22Rv1 (cell line): ENCODE results near the gene SPATA31C1.

Experiments
- H3K27ac ChIP-seq: fragments of 450-650 bp; 2 replicates; pipeline ENCODE4 v1.5.1; 2017
- ZFX ChIP-seq: fragments of 450-650 bp; IDR thresholded peaks from 2 replicates; pipeline ENCODE4 v1.6.1; 2017; ENCODE audit warnings: antibody characterized with exemption, borderline replicate concordance
- TF ChIP-seq, protein P1 (sequence below): fragments of 450-650 bp; IDR thresholded peaks from 2 replicates; pipeline ENCODE4 v1.5.1; 2017; ENCODE audit warnings: mild to moderate bottlenecking

Gene SPATA31C1

DNA sequence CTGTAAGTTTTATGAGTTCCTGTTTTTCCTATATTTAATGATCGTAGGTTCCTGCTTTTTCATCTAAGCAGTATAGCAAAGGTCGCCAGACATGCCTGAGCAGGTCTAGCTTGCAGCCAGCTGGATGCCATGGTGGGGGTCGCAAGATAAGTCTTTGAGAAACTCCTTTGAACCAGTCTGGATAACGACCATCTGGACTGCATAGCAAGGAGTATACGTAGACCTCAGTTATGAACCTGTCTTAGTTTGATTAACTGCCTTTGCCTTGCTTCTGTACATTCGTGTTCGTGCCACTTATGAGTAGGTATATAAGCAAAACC is 43.5 kb upstream of the SPATA31C1 start:
- no peak overlapping the region for H3K27ac ChIP-seq
- no peak for TF ChIP-seq ZFX
- TF ChIP-seq, protein P1, sequence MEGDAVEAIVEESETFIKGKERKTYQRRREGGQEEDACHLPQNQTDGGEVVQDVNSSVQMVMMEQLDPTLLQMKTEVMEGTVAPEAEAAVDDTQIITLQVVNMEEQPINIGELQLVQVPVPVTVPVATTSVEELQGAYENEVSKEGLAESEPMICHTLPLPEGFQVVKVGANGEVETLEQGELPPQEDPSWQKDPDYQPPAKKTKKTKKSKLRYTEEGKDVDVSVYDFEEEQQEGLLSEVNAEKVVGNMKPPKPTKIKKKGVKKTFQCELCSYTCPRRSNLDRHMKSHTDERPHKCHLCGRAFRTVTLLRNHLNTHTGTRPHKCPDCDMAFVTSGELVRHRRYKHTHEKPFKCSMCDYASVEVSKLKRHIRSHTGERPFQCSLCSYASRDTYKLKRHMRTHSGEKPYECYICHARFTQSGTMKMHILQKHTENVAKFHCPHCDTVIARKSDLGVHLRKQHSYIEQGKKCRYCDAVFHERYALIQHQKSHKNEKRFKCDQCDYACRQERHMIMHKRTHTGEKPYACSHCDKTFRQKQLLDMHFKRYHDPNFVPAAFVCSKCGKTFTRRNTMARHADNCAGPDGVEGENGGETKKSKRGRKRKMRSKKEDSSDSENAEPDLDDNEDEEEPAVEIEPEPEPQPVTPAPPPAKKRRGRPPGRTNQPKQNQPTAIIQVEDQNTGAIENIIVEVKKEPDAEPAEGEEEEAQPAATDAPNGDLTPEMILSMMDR: no peak

DNA sequence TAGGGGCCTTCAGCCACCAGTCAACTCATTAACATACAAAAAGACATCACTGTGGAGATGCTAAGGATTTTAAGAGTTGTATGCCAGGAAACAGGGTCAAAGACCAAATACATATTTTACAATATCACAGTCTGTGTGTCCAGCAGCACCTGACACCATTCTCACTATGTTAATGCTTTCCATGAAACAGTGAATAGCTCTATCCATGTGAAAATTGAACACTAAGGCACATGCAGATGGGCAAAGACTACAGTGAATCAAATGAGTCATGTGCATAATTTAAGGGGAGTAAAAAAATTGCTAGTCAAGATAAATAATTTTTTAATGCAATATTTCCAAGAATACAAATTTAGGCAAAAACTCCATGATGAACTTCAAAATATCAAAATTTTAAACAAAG is 42.7 kb upstream of the SPATA31C1 start:
- no peak for TF ChIP-seq ZFX
- H3K27ac ChIP-seq: no peak overlapping the region

DNA sequence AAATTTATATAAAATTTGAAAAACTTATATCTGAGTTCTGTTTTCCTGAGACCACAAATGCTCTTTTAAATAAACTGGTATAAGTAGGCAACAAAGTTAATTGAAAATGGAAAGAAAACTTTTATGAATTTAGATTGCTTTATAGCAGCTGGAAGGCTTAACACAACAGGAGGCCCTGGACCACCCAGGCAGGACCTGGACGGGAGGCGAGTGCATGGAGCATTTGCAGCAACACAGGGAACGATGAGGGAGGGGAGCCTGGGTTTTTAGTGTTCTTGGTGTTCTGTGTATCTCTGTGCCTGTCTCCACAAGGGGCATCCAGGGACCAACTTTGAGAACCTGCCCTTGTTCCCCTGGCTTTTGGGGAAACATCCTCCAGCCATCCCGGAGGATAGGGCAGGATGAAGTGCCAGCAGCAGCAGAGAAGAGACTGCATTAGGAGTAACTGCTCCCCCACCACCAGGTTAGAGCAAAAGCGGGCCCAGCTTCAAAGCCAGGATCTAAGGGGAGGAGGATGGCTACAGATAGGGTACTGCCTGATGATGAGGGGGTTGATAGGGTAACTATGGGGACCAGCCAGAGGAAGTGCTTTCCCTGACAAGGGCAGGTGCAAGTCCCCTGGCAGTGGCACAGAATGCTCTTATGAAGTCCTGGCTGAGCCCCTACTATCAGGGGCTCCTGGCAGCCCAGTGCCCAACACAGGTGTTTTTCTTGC is 41.8 kb upstream of the SPATA31C1 start:
- TF ChIP-seq ZFX: no peak
- TF ChIP-seq, protein P1: no peak
- H3K27ac ChIP-seq: no peak overlapping the region

DNA sequence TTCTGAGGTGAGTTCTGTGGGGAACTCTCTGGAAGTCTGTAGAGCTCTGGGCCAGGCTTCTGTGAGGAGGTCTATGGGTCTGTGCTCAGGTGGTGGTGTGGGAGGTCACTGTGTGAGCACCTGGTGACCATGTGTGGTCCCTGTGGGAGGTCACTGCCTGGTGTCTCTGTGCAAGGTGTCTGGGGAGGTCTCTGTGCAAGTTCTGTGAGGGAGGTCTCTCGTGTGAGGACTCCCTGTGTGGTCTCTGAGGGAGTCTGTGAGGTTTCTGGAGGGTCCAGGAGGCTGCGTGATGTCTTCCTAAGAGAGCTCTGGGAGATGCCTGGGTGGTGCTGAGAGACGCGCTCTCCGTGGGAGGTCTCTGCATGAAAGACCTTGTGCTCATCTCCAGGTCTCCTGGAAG is 41.1 kb upstream of the SPATA31C1 start:
- TF ChIP-seq, protein P1: no peak
- no peak for TF ChIP-seq ZFX
- no peak overlapping the region for H3K27ac ChIP-seq

DNA sequence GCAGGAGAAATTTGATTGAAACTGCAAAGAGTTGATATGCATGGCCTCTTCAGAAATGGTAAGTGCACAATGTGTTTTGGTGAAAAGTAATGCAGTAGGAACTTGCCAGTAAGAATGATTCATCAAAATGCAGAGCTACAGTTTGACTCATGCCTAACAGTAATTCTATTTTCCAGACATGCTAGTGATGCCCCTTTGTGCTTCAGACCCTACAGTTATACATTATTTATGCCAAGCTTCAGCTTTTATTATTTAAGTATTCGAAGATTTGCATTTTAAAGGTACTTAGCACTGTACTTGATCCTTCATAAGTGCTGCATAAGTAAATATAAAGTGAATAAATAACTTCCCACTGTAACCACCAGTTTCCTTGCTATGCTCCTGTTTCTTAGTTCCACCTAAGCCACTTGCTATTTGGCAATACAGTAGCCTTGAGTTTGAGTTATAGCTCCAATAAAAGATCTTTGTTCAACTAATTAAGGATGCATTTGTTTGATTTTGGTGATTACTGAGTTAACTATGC is 38.7 kb upstream of the SPATA31C1 start:
- no peak for TF ChIP-seq ZFX
- TF ChIP-seq, protein P1: no peak
- no peak overlapping the region for H3K27ac ChIP-seq

DNA sequence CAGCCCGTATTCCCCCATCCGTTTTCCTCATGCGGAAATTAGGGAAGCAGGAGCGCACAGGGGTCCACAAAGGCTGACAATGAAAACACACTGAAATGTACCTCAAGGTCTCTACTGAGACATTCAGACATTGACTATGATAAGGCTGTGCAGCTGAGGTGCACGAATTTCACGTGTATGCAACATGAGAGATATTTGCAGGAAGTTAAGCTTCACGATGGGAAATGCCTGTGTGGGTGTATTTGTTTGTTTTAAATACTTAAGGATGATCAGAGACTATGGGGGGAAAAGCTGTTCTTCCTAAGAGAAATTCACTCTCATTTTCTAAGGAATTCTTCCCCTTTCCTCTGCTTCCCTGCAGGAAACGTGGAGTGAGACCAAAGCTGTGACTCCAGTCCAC is 37.6 kb upstream of the SPATA31C1 start:
- no peak for TF ChIP-seq ZFX
- TF ChIP-seq, protein P1: no peak
- no peak overlapping the region for H3K27ac ChIP-seq

DNA sequence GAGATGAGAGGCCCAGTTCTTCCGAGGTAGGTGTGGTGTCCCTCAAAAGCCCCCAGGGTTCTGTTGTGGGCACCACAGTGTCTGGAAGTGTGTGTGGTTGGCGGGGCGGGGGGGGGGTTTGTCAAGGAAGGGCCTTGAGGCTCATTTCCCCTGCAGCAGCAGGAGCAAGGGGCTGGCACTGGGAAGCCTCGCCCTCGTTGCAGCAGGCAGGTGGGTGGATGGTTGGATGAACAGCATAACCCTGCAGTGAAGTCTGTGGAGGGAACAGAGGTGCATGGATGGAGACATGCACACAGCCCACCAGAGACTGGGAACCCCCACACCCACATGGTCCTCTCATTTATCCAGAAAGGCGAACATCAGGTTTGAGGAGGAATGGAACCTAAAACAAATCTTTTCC is 37.1 kb upstream of the SPATA31C1 start:
- TF ChIP-seq ZFX: no peak
- TF ChIP-seq, protein P1: no peak
- H3K27ac ChIP-seq: no peak overlapping the region

DNA sequence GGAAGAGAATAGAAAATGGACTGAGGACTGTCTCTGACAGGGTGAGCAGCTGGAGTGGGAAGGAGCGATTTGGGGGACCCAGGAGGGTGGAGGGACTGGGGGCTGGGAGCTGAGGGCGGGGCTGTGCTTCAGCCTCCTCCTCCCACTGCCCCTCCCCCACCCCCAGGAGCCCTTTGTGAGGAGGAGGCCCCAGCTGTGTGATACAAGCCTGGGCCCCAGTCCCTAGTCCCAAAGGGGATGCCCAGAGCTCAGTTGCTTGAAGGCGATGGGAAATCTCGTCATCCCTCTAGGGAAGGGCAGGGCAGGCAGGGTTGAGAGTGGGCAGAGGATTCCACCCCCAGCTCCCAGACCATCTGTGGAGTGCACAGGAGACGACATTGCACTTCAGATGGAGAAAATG is 35.1 kb upstream of the SPATA31C1 start, which contains the start of gene SPATA31E1:
SPATA31E1 (plus strand) TSS at position 251 of the 400 bp plus-strand sequence; CDS start at position 266, 15 bp downstream.
- TF ChIP-seq, protein P1: no peak
- no peak for TF ChIP-seq ZFX
- no peak within 1 kb of the TSS for H3K27ac ChIP-seq
